Activated CD4-positive, alpha-beta T cell treated with anti-CD3 and anti-CD28 coated beads for 1 hour (primary cell): Measurements from ENCODE around the gene PPM1L.

Source experiments
- DNase-seq: peaks from one replicate; pipeline ENCODE4 v3.0.0-alpha.2; 2020

PPM1L gene

GRCh38 chr3:161051856-161052255 lies 295.8 kb downstream of the PPM1L start:
- no peak for DNase-seq

GRCh38 chr3:161054860-161055604 lies 299.0 kb downstream of the PPM1L start:
- DNase-seq: no peak

- no peak for DNase-seq
These were observed 308.4 kb downstream of the PPM1L start for GRCh38 chr3:161064413-161064812.

GRCh38 chr3:161066930-161067329 lies 310.9 kb downstream of the PPM1L start:
- no peak for DNase-seq

GRCh38 chr3:161067335-161067734 lies 311.3 kb downstream of the PPM1L start:
- DNase-seq: no peak

DNA sequence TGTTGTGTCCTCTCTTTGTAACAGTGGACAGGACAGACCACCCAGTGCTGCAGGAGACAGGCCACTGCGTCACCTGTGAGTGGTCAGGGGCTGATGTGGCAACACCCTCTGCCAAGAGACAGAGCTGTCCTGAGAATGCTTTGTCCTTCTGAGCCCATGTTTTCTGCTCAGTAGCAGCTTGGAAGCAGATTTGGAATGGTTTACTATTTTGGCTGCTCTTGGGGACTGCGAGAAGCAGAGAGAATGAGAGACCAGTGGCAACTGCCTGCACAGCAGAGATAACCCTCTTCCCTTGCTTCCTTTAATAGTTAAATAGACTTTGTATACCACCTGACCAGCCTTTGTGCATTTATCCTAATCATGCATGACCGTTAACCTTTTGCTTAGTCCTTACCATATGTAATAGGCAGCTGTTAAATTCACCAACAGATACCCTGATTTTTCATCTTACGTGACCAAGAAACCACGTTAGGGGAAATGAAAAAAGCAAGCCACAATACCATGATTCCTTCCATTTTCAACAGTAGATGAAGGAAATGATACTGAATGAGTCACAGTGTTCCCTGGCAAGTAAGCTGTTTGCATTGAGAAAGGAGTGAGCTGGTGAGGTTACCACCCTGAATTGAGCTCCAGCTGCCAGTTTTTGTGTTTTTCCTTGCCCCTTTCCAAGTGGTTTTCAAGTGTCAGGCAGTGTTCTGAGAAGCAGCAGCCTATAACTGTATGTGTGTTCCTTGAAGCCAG lies 313.6 kb downstream of the PPM1L start:
- no peak for DNase-seq

- DNase-seq: no peak
These were observed 314.4 kb downstream of the PPM1L start for GRCh38 chr3:161070252-161070930.

GRCh38 chr3:161070980-161071663 lies 315.1 kb downstream of the PPM1L start:
- no peak for DNase-seq

DNA sequence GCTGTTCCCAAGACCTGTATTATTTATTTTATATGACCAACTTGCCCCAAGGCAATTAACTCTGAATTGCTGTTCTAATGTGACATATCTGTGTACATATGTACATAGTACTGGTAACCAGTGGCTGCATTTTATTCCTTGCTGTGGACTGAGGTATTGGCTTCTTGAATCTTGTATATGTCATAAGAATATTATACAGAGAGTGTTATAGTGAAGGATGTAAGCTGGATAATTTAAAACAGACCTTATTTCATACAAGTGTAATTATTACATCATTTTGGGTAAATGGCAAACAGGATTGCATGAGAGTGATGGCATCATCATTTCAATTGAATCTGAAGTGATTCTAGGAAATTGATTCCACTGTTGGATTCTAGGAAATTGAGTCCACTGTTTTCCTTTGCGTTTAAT lies 316.2 kb downstream of the PPM1L start:
- no peak for DNase-seq

- no peak for DNase-seq
These were observed 316.7 kb downstream of the PPM1L start for GRCh38 chr3:161072751-161073150.

DNA sequence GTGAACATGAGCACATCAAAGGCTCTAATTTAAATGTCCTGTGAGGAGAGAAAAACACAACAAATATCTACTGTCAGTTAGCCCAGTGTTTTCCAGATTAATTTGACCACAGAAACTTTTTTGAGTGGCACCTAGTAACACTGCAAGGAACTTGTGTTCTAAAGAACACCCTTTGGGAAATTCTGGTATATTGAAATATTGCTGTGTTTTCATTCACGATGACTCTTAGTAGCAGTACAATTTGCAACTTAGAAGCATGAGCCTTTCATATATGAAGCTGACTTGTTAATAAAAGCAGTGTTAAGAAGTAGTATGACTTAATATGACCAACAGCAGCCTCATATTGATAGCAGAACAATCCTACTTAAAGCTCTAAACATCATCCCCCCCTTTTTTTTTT lies 317.1 kb downstream of the PPM1L start:
- no peak for DNase-seq

DNA sequence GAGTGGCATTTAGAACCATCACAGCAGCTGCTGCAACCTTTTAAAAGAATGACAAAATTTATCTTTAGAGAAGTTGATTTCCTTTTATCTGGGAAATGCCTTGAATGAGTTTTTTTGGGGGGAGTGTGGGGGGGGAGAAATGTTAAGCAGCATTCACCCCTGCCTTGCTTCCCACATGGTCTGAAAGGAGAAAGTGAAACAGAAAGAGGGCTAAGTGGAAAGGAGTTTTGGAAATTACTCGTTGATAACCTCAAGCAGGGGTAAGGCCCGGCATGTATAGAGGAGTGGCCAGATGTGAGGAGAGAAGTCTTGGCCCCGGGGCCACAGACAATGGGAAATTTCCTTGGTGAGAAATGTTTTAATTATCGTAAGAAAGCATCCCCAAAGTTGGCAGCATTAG lies 325.6 kb downstream of the PPM1L start:
- no peak for DNase-seq

- DNase-seq: no peak
These were observed 326.0 kb downstream of the PPM1L start for GRCh38 chr3:161082063-161082462.

GRCh38 chr3:161083131-161083530 lies 327.1 kb downstream of the PPM1L start:
- DNase-seq: no peak

GRCh38 chr3:161084277-161084676 lies 328.2 kb downstream of the PPM1L start:
- DNase-seq: no peak

DNA sequence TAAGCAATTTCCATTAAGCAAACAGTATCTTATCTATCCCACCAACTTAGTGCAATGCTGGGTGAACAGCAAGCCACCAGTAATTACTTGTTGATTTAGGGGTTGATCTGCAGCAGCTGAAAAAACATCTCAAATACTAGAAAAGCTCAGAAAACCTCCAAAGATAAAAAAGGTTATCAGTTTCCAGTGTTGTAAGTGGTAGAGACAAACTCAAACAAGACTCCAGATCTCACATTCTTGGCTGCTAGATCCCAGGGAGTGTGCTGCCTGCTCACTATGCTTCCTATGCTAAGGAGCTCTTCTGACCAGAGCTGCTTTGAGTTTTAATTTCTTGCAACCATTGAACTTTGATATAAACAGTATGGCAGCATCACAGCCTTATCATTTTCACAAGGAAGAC lies 337.9 kb downstream of the PPM1L start:
- DNase-seq: no peak

DNA sequence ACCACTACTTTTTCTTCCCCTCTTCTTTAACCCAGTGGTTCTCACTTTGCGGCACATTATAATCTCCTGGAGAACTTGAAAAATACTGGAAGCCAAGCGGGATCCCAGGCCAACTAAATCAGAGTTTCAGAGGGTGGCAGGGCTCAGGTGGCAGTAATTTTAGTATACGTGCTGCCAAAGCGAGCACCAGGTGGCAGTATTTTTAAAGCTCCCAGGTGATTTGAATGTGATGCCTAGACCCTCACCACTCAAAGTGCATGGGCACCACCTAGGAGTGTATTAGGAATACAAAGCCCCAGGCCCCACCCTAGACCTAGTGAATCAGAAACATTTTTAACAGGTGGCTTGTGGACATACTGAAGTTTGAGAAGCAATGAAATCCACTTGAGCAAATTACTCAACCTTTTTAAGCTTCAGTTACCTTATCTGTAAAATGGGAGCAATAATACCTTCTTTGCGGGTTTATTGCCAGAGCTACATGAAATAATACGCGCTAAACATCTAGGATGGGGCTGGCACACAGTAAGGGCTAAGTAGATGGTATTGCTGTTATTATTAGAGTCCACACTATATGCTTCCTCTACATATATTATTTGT lies 340.8 kb downstream of the PPM1L start:
- no peak for DNase-seq

GRCh38 chr3:161100994-161101393 lies 345.0 kb downstream of the PPM1L start:
- DNase-seq: no peak

DNA sequence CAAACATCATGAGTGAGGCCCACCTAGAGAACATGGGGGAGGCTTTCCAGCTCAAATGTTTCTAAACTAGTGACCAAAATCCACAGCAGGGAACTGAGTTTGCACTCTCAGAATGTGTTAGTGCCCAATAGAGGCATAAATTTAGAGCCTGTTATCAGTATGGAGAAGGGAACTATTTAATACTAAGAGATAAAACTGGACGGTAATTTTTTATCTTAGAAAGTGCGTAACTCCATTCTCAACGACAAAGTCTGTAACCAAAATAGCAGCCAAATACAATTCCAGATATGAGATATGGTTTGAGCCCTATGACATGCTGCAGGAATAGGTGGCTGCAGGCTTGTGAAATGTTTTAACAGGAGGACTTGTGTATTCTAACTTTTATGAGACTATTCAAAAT lies 345.6 kb downstream of the PPM1L start:
- no peak for DNase-seq

- DNase-seq: no peak
These were observed 347.9 kb downstream of the PPM1L start for GRCh38 chr3:161103776-161104385.

DNA sequence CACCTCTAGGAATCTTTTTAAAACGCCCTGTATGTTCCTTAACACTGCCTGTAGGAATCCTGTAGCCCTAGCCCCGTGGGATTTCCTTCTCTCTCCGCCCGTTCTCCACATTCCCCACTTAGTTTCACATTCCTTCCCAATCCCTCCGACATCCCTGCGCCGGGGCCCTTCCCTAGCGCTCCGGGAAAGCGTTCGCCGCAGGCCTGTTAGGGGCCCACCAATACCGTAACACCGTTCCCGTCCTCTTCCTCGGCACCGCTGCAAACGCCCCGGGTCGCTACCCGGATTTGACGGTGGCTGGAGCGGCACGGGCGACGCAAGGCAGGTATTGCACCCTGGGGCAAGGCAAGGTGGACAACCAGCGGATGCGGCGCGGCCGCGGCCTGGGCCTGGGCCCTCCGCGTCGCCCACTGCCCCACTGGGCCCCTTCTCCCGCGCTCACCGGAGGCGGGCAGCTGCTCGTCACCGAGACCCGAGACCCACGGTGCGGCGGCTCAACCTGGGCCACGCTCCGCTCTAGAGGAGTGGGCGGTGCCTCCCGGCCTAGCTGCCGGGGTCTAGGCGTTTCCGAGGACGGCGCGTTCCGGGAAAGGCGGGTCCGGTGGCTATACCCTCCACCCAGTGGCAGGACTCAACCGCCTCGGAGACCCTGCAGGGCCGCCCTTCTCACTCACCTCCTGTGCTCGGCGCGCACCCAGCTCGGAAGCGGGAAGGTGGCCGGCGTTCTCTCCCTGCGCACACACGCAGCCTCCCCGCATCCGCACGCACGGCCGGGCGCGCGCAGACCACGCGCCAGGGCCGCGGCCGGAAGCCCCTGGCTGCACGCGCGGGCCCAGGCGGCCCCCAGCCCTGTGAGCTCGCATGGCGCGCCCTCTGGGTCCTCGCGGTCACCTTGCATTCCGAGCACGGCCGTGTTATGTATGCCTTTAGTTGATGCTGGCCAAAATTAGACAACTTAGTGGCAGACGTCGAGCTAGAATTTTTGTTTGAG lies 348.8 kb downstream of the PPM1L start, which contains the start of gene B3GALNT1:
B3GALNT1 (minus strand) TSS at position 789 of the 991 bp plus-strand sequence. CDS start 18,595 bp downstream, outside the sequence.
- no peak for DNase-seq
